Measurements from ENCODE around the gene SNX10.

The SNX10 gene

GRCh38 chr7:26403640-26404039, 112.0 kb downstream of the SNX10 start:
- TF ChIP-seq CTCF (conservative IDR thresholded peaks at IDR 0.05; ENCODE audit: control insufficient read depth, insufficient read depth, low read depth, low read length) = no peak
- H3K4me3 ChIP-seq (ENCODE audit: control insufficient read depth, low read depth, low read length) = no peak overlapping the region
- no peak for DNase-seq (ENCODE audit: low read depth)

GRCh38 chr7:26404189-26404996, 112.7 kb downstream of the SNX10 start:
- no peak overlapping the region for H3K4me3 ChIP-seq (ENCODE audit: control insufficient read depth, low read depth, low read length)

GRCh38 chr7:26406433-26406832, 114.8 kb downstream of the SNX10 start:
- DNase-seq (ENCODE audit: low read depth) = no peak
- no peak for TF ChIP-seq CTCF (conservative IDR thresholded peaks at IDR 0.05; ENCODE audit: control insufficient read depth, insufficient read depth, low read depth, low read length)
- no peak overlapping the region for H3K4me3 ChIP-seq (ENCODE audit: control insufficient read depth, low read depth, low read length)

More at GRCh38 chr7:26404189-26404996, 112.7 kb downstream of the SNX10 start:
- no peak for DNase-seq (ENCODE audit: low read depth)
- no peak for TF ChIP-seq CTCF (conservative IDR thresholded peaks at IDR 0.05; ENCODE audit: control insufficient read depth, insufficient read depth, low read depth, low read length)

- H3K4me3 ChIP-seq (ENCODE audit: control insufficient read depth, low read depth, low read length) = no peak overlapping the region
- no peak for DNase-seq (ENCODE audit: low read depth)
- TF ChIP-seq CTCF (conservative IDR thresholded peaks at IDR 0.05; ENCODE audit: control insufficient read depth, insufficient read depth, low read depth, low read length) = no peak
These were observed 118.2 kb downstream of the SNX10 start for GRCh38 chr7:26409661-26410547.

GRCh38 chr7:26413007-26413691, 121.5 kb downstream of the SNX10 start:
- no peak for TF ChIP-seq CTCF (conservative IDR thresholded peaks at IDR 0.05; ENCODE audit: control insufficient read depth, insufficient read depth, low read depth, low read length)
- no peak overlapping the region for H3K4me3 ChIP-seq (ENCODE audit: control insufficient read depth, low read depth, low read length)
- no peak for DNase-seq (ENCODE audit: low read depth)

GRCh38 chr7:26416004-26416403, 124.3 kb downstream of the SNX10 start:
- no peak for TF ChIP-seq CTCF (conservative IDR thresholded peaks at IDR 0.05; ENCODE audit: control insufficient read depth, insufficient read depth, low read depth, low read length)
- no peak for DNase-seq (ENCODE audit: low read depth)
- H3K4me3 ChIP-seq (ENCODE audit: control insufficient read depth, low read depth, low read length) = no peak overlapping the region
